HG02678 (cell line): Measurements from ENCODE around the gene SLC39A11.
A peak's percentile ranks its signal among the peaks of the same experiment; 100 is the strongest.

Experiments
- ATAC-seq: cut with Tn5 transposase; IDR thresholded peaks from one replicate; pipeline ENCODE4 v1.9.1; 2021; ENCODE audit warnings: mild to moderate bottlenecking, moderate library complexity; ENCODE audit not compliant: unreplicated experiment

SLC39A11 gene

DNA sequence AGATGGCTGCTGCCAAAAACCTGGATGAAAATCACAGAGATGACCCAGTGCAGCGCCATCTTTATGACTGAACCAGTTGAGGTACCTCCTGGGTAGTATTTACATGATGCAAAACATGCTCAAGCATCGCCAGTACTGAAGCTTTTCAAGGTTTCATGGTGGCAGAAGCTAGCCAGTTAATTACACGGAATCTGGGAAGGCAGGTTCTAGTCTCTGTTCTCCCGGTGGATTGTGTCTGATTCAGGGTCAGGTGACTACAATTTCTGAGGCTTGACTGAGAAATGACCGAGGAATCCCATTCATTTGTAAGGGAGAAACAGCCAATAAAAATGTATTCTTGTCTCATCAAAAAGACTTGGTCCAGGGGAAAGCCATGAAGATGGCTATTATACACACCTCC is 209.1 kb downstream of the SLC39A11 start:
- ATAC-seq, result no peak

DNA sequence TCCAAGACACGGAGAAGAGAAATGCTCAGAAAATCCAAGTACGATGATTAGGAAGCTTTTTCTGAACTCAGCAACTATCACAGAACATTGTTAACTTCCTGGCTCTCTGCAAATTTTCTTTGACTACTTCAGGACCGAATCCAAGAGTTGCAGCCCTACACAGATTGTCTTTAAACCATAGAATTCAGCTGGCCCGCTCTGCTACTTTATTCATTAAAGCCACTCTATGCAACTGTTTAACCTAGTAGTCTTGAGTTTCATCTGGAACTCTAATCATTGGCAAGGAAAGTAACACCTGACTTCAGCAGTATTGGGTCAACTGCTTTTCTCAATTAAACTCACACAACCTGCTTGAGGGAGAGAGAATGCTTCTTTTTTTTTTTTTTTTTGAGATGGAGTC is 210.1 kb downstream of the SLC39A11 start:
- no peak for ATAC-seq

DNA sequence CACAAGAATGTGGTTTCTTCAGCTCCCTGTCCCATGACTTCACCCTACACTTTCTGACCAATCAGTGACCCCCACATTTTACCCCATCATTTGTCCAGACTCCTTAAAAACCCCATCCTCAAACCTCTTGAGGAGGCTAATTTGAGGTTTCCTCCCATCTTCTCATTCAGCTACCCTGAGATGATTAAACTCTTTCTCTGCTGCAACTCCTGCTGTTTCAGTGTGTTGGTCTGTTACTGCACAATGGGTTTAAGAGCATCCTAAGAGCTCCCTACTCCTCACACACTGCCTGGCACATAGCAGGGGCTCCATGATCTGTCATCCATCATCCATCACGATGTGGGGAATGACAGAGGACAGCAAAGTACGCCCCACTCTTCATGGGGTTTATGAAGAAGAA is 212.6 kb downstream of the SLC39A11 start:
- ATAC-seq, result no peak

DNA sequence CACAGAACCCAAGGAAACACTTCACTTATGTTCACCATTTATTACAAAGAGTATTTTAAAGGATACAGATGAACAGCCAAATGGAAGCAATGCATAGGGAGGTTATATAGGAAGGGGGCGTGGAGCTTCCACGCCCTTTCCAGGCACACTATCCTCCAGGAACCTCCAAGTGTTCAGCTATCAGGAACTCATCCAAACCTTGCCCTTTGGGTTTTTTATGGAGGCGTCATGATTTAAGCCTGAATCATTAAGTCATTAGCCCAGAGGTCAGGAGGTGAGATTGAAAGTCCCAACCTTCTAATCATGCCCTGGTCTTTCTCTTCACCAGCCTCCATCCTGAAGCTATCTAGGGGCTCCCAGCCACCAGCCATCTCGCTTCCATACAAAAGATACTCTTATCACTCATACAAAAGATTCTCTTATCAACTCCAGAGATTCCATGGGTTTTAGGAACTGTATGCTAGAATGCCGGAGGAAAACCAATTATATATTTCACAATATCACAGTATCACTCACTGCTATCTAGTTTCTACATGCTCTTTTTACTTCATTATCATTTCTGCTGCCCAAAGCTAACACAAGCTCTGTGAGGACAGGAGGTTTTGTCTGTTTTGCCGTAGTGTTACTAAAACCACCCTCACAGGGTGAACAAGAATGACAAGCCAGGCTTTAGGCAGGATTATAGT is 213.4 kb downstream of the SLC39A11 start:
- ATAC-seq, result no peak

DNA sequence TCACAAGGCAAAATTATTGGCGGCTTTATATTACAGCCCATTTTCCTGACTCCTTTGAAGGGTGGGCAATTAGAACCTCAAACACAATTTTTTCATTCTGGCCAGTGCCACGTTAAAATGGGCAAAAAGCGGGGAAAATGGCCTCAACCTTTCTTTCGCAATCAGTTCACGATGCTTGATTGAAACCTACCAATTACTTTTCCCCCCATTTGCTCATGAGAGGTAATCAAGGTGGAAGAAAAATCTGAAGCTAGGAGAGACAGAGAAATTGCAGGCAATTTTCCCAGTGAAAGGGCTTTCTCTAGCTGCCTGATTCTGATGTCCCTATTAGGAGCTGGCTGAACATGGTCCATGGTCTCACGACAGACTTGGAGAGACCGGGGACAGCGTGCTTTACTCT is 215.1 kb downstream of the SLC39A11 start:
- ATAC-seq, result no peak

DNA sequence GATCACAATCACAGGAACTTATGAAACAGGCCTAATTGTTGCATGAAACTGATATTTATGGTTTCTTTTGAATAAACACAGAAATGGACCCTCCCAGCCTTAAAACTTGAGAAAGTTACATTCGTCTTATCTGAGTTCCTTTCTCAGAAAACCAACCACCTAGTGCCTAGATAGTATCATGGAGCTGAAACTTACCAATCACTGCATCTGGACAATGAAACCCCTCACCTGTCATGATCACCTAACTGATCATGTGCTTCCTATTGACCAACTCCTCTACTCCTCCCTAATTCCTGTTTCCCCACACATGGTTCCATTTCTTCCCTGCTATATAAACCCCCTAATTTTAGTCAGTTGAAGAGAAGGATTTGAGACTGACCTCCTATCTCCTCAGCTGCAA is 216.1 kb downstream of the SLC39A11 start:
- ATAC-seq, result no peak

DNA sequence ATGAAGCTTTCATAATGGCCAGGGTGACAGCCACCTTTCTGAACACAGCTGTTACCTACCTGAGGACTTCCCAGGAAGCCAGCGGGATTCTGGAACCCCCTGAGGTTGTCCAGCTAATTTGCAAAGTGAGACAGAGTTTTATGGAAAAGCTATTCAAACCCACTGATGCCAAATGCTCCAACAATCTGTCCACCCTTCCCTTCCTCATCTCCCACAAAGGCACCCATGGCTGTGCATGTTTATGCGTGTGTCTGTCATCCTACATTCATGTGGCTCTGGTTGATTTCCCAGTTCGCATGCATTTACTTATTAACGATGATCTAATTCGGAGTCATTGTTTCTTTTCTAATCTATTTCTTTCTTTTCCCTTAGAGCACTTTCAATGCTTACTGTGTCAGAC is 217.1 kb downstream of the SLC39A11 start:
- ATAC-seq, result no peak

DNA sequence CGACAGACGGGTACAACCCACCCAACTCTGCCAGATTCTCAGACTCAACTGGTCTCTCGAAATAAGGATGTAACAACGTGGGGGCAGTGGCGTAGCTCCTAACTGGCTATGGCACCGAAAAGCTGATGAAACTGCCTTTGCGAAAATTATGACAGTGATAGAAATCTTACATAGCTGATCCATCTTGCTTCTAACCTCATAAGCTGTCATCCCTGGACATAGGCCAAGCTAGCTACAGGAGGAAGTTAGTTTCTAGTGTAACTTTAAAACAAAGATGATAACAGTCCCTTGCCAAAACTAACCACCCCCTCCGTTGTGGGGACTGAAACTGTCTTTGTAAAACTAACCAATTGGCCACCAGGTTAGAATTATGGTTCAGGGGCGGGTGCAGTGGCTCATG is 220.1 kb downstream of the SLC39A11 start:
- no peak for ATAC-seq

DNA sequence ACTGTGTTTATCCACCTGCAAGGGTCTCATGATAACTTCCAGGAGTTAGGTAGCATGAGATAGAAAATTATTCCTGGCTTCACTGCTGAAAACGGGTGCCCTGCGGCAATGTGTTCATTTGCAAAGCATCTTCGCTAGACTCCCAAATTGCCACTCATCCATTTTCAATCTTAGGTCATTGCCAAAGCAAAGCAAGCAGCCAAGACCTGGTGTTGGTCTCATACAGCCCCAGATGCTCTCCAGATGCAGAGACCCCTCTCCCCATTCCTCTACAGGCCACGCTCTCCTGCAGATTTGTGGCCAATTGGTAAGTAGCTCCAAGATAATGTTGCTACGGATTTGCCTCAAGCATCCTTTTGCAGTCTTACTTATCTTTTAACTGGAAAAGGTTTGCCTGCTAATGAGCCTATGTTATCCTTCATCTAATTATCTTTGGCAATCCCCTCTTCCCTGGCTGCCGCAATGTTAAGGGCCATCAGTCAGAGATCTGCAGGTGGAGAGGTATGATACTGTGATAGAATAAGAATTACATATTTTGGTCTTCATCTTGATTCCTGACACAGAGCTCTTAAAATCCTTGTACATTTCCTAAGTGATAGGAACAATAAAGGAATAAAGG is 222.0 kb downstream of the SLC39A11 start:
- no peak for ATAC-seq

DNA sequence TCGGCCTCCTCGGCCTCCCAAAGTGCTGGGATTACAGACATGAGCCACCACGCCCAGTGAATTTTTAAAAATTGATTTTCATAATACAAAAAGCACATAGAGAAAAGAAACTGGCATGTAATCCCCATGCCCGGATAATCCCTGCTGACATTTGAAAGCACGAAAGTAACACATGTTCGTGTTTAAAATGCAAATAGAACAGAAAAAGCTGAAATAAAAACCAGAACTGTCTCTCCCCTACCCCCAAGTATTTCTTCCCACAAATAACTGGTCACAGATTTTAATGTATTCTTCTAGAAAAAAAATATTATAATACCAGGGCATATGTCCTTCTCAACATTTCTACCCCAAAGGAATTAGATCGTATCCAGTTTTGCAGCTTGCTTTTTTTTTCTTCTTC is 222.9 kb downstream of the SLC39A11 start:
- ATAC-seq, result no peak

DNA sequence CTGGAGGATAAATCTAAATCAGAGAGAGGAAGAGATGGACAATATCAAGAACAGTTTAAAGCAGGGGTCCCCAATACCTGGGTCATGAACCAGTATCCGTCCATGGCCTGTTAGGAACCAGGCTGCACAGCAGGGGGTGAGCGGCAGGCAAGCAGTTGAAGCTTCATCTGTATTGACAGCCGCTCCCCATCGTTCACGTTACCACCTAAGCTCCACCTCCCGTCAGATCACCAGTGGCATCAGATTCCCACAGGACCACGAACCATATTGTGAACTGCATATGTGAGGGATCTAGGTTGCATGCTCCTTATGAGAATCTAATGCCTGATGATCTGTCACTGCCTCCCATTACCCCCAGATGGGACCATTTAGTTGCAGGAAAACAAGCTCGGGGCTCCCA is 226.5 kb downstream of the SLC39A11 start:
- no peak for ATAC-seq

DNA sequence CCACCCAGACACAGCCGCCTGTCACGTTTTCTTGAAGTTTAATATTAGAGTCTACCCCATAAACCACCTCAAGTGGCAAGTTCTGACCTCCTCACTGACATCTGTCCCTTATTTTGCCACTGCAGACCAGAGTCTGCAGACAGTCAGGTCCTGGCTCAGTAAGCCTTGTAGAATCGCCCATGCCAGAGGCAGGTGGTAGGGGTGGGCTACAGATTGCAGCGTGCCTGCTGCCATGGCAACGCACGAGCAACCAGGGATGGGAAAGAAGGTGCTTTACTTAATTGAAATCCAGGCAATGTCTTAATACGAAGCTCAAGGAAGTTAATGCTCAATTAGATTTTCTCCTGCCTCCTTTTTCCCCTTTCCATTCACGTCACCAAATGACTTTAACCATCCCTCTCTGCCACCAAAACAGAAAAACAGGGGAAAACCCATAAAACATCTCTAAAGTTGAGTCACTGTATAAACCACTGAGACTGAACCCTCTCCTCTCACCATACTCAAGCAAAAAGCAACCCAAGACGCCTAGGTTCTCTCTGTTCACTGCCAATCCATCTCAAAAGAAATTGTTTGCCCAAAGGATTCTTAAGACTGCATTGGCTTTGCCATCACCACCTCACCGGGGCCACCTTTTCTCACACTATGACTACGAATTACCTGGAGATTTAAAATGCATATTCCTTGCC is 228.8 kb downstream of the SLC39A11 start:
- peak; percentile 52 for ATAC-seq

DNA sequence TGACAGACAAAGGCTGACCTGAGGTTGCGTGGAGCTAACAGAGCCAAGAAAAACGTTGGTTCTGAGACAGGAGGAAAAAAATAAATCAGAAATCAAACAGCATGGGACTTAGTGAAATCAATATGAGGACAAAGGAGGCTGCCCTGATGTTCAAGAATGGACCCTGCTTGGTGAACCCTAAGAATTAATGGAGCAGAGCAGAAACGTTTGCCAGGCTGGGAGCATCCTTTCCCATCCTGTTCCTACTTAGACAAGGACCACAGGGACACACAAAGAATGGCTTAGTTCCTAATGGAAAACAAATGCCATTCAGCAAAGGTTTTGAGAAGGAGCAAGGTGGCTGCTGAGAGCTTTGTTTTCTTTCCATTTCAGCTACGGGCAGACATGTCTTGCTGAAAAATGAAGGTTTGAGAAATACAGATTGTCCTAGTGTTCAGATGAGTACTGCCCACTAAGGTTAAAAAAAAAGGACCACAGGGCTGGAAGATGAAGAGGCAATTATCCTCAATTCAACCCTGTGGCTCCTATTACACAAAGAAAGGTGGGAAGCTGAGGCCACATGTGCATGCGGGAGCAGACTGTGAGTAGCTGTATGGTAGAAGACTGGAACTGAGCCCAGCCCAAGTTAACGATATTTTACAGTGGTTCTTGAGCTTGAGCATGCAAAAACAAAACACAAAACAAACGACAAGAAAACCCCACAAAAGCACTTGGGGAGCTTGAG is 230.1 kb downstream of the SLC39A11 start:
- no peak for ATAC-seq

DNA sequence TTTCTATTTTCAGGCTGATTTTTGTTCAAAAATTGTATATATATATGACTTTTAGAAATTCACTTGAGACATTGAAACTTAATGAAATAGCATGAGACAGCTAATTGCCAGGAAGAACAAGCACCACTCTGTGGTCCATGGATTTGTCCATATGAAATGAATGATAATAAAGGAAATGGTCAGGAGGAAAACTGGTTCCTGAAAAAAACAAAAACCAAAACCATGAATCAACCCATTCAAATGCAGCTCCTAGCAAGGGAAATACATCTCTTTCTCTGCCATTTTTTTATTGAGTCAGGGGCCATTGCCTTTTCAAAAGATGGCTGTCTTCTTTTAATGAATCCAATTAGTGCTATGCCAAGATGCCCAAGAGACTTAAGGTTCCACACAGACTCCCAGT is 230.7 kb downstream of the SLC39A11 start:
- ATAC-seq, result no peak

DNA sequence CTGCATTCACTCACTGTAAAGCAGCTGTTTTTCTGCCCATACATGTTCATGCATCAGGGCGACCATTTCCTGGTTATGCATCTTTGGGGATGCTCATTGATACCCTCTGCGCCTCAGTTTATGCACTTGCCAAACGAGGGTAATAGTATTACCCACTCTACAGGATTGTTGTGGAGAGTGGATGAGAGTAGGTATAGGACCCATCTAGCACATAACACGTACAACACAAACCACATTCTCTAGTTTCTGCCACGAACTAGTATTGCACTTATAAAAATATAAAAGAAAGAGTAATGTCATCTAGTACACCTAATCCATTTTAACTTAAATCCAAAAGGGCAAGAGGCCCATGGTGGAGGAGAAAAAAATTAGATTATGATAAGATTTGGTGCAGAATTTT is 231.7 kb downstream of the SLC39A11 start:
- ATAC-seq, result no peak

DNA sequence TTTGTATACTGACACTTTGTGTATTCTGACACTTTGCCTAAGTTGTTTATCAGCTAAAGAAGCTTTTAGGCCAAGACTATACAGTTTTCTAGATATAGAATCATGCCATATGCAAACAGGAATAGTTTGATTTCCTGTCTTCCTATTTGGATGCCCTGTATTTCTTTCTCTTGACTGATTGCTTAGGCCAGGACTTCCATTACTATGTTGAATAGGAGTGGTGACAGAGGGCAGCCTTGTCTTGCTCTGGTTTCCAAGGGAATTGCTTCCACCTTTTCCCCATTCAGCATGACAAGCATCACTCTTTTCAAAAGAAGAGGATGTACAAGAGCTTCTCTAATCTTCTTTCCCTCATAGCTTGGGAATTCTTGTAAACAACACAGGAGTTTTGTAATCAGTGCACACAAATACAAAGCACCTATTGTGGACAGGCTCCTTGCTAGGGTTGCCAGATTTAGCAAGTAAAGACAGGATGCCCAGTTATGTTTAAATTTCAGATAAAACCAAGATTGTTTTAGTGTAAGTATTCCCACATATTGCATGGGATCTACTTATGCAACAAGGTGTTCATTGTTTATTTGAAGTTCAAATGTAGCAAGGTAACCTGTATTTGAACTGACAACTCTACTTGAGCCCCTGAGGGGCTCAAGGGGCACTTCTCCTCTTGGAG is 233.5 kb downstream of the SLC39A11 start:
- no peak for ATAC-seq

DNA sequence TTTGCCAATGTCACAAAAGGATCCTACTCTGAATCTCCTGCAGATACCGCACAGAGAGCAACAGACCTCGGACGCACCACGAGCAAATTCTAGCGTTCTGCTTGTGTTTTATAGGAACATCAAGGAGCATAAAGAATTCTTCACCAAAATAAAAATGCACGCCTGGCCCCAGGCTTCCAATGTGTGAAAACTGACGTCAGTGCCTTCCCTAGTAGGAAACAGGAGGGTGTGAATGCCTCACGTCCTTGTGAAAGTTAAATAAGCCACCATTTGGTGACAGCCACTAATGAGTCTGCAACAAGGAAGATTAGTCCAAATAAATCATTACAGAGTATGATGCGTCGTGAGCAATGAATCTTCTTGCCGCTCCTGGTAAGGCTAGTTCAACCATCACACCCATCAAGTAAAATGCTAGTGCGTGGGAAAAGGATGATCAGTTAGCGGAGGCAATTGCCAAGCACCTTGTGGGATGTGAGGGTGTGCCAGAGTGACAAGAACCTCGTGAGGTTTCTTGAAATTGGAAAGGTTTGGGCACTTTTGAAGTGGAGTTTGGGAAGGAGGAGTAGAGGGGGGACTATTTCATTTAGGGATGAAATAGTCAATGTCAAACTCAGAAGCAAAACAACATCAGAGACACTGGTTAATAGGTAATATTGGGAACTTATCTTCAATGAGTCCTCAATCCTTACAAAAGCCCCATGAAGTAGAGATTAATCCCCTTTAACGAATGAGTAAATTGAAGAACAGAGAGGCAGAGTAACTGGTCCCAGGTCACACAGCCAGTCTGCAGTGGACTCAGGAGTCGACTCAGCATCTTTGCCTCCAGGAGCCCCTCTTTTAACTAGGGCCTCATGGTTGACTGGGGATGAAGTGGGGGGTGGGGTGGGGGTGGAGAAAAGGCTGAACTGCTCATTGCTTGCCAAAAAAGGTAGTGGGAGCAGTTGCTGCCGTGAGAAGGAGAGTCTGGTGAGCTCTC is 238.8 kb downstream of the SLC39A11 start:
- no peak for ATAC-seq

DNA sequence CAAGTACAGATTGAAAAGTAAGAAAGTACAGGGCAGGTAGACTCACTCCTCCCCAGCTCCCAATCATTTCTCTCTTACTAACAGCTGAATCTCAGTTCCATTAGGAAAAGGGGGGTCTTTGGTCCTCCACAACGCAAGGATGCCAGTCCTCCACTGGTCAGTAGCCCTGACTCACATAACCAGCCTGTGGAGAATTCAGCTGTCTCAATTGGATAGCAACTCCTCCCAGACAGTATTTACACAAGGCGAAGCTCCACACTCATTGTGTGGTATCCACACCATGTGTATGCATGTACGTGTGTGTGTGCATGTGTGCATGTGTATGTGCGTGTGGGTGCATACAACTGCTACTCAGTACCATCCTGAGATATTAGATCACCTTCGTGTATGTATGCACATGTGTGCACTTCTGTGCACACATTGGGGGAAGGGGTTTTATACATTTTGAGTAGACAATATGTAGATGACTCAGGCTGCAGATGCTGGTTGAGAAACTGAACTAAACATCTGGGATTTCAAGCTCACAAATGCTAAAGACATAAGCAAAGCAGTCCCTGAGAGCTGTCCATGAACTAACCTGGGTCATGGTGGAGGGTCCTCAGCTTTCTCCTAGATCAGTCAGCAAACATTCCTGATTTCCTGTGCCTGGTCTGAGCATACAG is 240.1 kb downstream of the SLC39A11 start:
- no peak for ATAC-seq

DNA sequence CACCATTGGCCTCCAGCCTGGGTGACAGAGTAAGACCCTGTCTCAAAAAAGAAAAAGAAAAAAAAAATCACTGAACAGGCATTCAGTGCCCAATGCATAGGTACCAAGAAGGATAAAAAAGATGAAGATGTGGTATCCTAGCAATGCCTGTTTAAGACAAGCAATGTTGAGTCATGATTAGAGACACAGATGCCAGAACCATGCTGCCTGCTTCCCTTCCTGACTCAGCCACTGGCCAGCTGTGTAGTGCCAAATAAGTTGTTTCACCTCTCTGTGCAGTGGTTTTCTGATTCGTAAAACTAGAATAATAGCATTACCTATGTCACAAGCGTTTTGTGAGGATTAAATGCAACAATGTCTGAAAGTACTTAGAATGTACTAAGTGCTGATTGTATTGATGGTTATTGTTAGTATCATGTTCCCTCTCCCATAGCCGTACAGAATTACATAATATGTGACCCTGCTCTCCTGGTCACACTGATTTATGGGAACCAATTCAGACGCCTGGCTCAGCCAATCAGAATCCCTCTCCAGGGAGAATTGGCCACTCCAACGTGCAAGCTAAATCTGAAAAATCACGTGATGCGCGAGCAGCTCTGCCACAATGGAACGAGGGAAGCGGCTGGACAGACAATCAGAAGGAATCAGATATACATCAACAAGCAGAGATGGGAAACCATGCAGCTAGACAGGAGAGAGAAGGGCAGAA is 241.9 kb downstream of the SLC39A11 start:
- ATAC-seq, result no peak
